Kidney capillary endothelial cell (primary cell): ENCODE measurements around the gene CBX3.
"Not testable (repeated sequence)": the region's sequence is repeated elsewhere in the genome, so short reads cannot be mapped to it uniquely, and the experiment has no call there.

Experiments used
- DNase-seq: peaks from one replicate; pipeline ENCODE4 v3.0.0-alpha.2; 2018; ENCODE audit warnings: low spot score

CBX3 gene

GRCh38 chr7:26202019-26202990 lies 760 bp downstream of the CBX3 start:
- no peak for DNase-seq

DNA sequence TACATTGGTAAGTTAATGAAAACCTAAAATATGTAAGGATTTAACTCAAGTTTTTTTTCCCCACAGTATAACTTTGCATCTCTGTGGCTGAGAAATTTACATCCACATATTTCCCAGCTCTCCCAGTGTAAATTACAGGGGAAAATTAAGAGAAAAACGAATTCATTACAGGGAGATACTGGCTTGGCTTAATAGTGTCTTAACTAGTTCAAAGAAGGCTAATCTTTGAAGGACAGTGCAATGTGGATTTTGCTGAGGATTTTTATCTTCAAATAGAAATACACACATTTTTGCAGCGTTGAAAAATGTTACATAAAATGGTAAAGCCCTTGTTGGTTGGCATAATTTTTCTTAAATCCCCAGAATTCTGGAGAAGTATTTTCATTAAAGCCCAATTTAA lies 1.5 kb downstream of the CBX3 start:
- DNase-seq, result no peak

DNA sequence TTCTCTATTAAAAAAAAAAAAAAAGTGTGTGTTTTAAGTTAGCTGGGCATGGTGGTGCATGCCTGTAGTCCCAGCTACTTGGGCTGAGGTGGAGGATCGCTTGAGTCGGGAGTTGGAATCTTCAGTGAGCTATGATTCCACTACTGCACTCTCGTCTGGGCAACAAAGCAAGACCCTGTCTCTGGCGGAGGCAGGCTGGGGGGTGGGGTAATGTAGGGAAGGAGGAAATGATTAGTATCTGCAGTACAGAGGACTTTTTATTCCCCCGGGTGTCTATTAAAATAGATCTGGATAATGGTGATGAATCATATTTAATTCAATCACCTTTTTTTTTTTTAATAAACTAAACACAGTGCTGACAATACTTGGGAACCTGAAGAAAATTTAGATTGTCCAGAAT lies 6.5 kb downstream of the CBX3 start:
- no peak for DNase-seq

DNA sequence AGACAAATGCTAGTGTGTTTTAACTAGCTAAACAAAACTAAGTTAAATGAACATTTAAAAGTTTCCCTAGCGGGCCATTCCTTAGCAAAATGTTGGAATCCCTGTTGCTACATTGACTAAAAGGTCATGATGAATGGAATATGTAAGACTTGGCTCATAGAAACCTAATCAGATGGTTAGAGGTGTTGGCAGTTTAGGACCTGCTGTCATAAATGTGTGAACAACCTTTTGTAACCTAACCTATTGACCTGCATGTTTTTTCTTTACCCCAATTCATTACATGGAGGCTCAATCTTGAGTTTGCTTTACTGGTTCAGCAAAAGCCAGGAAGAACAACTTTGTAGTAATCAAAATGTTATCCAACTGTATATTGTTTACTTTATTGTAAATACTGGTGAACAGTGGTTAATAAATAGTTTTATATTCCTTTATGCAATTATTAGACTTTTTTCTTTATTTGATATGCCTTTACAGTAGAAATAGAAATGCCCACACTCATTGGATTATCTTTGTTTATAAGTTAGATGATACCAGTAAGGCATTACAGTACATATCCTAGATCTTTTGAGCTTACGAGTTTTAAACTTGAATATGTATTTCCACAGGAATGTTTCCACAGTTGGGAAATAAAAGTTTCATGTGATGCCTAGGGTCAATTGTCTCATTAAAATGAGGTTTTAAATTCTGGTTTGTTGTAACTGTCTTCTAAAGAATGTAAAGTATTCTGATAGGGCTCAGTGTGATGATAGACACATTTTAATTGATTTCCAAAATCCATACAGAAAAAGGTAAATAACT lies 11.6 kb downstream of the CBX3 start:
- DNase-seq, result no peak

DNA sequence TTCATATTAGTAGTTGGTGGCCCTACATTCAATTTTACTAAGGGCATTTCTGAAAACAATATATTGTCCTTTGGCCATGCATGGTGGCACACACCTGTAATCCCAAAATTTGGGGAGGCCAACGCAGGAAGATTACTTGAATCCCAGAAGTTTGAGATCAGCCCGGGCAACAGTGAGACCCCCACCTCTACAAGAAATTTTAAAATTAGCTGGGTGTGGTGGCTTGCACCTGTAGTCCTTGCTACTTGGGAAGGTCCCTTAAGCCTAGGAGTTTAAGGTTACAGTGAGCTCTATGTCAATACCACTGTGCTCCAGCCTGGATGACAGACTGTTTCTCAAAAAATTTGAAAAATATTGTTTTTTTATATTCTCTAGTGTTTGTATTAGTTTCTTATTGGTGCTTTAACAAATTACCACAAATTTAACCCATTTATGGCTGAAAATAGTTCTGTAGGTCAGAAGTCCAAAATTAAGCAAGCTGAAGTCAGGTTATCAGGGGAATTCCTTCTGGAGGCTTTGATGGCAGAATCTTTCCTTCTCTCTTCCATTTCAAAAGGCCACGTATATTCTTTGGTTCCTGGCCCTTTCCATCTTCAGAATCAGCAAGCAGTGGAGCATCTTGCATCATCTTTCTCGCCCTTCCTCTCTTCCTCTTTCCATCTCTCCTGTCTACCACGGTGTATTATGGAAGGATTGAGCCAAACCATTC lies 12.4 kb downstream of the CBX3 start:
- no peak for DNase-seq

- no peak for DNase-seq
Measured at GRCh38 chr7:26216049-26216448, 14.5 kb downstream of the CBX3 start.

DNA sequence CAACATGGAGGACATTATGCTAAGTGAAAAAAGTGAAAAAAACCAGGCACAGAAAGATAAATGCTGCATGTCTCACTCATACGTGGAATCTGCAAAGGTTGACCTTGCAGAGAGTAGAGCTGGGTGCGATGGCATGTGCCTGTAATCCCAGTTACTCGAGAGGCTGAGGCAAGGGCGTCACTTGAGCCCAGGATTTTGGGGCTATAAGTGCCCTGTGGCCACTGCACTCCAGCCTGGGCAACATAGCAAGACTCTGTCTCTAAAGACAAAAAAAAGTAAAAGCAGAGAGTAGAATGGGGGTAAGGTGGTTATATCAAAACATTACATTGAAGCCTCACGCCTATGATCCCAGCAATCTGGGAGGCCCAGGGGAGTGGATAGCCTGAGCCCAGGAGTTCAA lies 22.8 kb downstream of the CBX3 start:
- no peak for DNase-seq

DNA sequence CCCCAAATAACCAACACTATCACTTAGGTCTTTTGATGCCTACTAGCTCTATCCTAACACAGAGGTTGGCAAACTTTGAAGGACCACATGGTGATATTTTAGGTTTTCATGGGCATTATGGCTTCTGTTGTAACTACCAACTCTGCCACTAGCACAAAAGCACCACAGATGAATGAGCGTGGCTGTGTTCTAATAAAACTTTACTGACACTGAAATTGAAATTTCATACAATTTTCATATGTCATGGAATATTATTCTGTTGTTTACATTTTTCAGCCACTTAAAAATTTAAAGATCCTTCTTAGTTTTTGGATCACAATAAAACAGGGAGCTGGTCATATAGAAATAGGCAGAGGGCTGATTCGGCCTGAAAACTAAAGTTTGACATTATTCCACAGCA lies 26.4 kb downstream of the CBX3 start:
- DNase-seq, result no peak

GRCh38 chr7:26233902-26234511 lies 32.5 kb downstream of the CBX3 start:
- peak; percentile 12 for DNase-seq

GRCh38 chr7:26237035-26237807 lies 35.7 kb downstream of the CBX3 start:
- no peak for DNase-seq

DNA sequence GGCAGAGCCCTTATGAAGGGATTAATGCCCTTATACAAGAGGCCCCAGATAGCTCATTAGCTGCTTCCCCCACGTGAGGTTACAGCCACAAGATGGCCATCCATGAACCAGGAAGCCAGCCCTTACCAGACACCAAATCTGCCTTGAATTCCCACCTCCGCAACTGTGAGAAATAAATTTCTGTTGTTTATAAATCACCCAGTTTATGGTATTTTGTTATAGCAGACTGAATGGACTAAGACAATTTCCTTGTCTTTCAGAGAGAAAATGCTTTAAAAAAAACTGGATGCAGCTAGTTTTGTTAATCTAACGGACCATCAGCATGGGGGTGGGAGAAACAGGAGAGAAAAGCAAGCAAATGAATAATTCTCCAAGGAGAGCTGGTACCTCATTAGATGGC lies 36.5 kb downstream of the CBX3 start:
- no peak for DNase-seq

- DNase-seq, result no peak
Measured at GRCh38 chr7:26245150-26245549, 43.6 kb downstream of the CBX3 start.

- no peak for DNase-seq
Measured at GRCh38 chr7:26250239-26250638, 48.7 kb downstream of the CBX3 start.

DNA sequence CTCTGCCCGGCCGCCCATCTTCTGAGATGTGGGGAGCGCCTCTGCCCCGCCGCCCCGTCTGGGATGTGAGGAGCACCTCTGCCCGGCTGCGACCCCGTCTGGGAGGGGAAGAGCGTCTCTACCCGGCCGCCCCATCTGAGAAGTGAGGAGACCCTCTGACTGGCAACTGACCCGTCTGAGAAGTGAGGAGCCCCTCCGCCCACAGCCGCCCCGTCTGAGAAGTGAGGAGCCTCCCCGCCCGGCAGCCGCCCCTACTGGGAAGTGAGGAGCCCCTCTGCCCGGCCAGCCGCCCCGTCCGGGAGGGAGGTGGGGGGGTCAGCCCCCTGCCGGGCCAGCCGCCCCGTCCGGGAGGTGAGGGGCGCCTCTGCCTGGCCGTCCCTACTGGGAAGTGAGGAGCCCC lies 60.3 kb downstream of the CBX3 start:
- DNase-seq, result not testable (repeated sequence)
